RKO (cell line): ENCODE results near the gene EXTL2.
"Not testable (repeated sequence)": the region's sequence is repeated elsewhere in the genome, so short reads cannot be mapped to it uniquely, and the experiment has no call there.

Source experiments
- DNase-seq: peaks from one replicate; pipeline ENCODE4 v3.0.0-alpha.2; 2016; ENCODE audit warnings: low spot score

Gene EXTL2

GRCh38 chr1:100894603-100895539, at the start of gene EXTL2:
Gene EXTL2 (minus strand): TSS chr1:100894842. CDS start chr1:100888757, 6,085 bp downstream.
- peak; percentile 93 for DNase-seq

GRCh38 chr1:100943533-100943932, 48.9 kb upstream of the EXTL2 start:
- DNase-seq: no peak

- no peak for DNase-seq
Measured at GRCh38 chr1:100942304-100943046, 47.8 kb upstream of the EXTL2 start.

- no peak for DNase-seq
Measured at GRCh38 chr1:100941580-100942216, 47.1 kb upstream of the EXTL2 start.

- no peak for DNase-seq
Measured at GRCh38 chr1:100941098-100941527, 46.5 kb upstream of the EXTL2 start.

- no peak for DNase-seq
Measured at GRCh38 chr1:100936194-100936967, 41.7 kb upstream of the EXTL2 start.

GRCh38 chr1:100933555-100933954, 38.9 kb upstream of the EXTL2 start:
- not testable (repeated sequence) for DNase-seq

GRCh38 chr1:100931716-100932115, 37.1 kb upstream of the EXTL2 start:
- no peak for DNase-seq

- no peak for DNase-seq
Measured at GRCh38 chr1:100930494-100930893, 35.9 kb upstream of the EXTL2 start.

- DNase-seq: no peak
Measured at GRCh38 chr1:100928128-100928527, 33.5 kb upstream of the EXTL2 start.

GRCh38 chr1:100927276-100927675, 32.6 kb upstream of the EXTL2 start:
- DNase-seq: no peak

- DNase-seq: no peak
Measured at GRCh38 chr1:100926240-100926639, 31.6 kb upstream of the EXTL2 start.

- DNase-seq: no peak
Measured at GRCh38 chr1:100924991-100925390, 30.3 kb upstream of the EXTL2 start.

- DNase-seq: no peak
Measured at GRCh38 chr1:100924212-100924611, 29.6 kb upstream of the EXTL2 start.

GRCh38 chr1:100921110-100921706, 26.6 kb upstream of the EXTL2 start:
- DNase-seq: peak; percentile 69

- no peak for DNase-seq
Measured at GRCh38 chr1:100912019-100912418, 17.4 kb upstream of the EXTL2 start.

- DNase-seq: no peak
Measured at GRCh38 chr1:100909018-100909417, 14.4 kb upstream of the EXTL2 start.

- no peak for DNase-seq
Measured at GRCh38 chr1:100907887-100908286, 13.2 kb upstream of the EXTL2 start.

GRCh38 chr1:100905181-100905580, 10.5 kb upstream of the EXTL2 start:
- no peak for DNase-seq

- no peak for DNase-seq
Measured at GRCh38 chr1:100904528-100904927, 9.9 kb upstream of the EXTL2 start.

- DNase-seq: no peak
Measured at GRCh38 chr1:100903777-100904176, 9.1 kb upstream of the EXTL2 start.
